GM18868 (cell line): ENCODE results near the gene WNT11.
A peak's percentile ranks its signal among the peaks of the same experiment; 100 is the strongest.

ENCODE experiments used
- ATAC-seq: cut with Tn5 transposase; IDR thresholded peaks from one replicate; pipeline ENCODE4 v1.9.1; 2021; ENCODE audit warnings: mild to moderate bottlenecking, moderate library complexity; ENCODE audit not compliant: unreplicated experiment

WNT11 gene

GRCh38 chr11:76177250-76177686, 29.0 kb downstream of the WNT11 start:
- no peak for ATAC-seq

DNA sequence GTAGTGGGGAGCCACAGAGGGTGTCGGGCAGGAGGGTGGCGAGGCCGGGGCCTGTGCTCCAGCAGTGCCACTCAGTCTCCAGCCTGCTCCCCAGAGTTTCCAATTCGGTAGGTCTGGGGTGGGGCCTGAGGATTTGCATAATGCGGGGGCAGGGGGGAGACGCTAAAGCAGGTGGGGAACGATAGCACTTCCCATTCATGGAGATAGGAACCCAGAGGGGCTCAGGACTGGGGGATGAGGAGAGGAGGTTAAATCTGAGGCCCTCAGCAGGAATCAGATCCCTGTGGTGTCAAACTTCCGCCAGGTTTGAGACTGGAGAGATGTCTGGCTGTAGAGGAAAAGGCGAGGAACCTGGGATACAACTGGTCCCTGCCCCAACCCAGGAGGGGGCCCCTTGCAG, 29.8 kb downstream of the WNT11 start:
- ATAC-seq = no peak

DNA sequence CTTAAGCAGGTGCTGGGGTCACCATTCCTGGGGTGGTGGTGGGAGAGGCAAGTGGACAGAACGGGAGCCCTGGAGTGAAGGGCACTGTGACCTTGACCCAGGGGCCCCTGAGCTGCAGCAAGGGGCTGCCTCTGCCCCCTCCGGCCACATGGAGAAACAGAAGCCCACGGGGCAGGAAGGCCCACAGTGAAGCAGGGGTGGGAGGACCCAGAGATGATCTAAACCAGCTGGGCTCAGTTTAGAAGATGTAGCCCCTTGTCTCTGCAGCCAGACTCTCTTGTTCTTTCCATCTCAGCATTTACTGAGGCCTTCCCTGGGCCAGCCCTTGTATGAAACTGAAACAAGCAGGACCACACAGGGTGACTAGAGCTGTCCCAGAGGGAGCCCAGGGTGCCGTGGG, 30.5 kb downstream of the WNT11 start:
- no peak for ATAC-seq

DNA sequence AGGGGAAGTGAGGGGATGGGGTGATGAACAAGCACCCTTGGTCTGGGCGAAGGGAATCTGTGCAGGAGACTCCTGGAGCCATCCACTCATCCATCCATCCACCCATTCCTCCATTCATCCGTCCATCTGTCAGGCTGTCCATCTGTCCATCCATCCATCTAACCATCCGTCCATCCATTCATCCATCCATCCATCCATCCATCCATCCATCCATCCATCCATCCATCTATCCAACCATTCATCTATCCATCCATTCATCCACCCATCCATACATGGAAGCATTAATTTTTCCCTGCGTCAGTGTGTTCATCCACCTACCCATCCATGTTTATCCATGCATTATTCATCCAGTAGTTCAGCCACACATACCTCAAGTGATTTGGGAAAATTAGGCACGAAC, 32.0 kb downstream of the WNT11 start:
- ATAC-seq = no peak

- ATAC-seq = no peak
Measured at GRCh38 chr11:76173663-76174062, 32.6 kb downstream of the WNT11 start.

DNA sequence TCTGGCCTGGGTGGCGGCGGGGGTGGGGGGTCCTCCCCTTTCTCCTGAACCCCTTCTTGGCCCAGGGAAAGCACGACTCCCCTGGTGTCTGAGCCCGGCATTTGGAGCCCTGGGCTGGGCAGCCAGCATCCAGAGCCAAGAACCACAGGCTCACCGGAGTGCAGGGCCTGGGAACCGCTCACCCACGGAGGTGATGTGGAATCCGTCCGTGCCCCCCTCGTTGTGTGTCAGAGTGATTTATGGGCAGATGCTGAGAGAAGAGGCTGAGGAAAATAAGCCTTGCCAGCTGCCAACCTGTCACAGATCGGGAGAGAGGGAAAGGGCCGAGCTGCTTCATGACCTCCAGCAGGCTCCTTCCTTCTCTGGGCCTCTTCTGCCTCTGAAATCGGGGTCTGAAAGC, 33.7 kb downstream of the WNT11 start:
- no peak for ATAC-seq

GRCh38 chr11:76170468-76170867, 35.8 kb downstream of the WNT11 start:
- ATAC-seq = no peak

DNA sequence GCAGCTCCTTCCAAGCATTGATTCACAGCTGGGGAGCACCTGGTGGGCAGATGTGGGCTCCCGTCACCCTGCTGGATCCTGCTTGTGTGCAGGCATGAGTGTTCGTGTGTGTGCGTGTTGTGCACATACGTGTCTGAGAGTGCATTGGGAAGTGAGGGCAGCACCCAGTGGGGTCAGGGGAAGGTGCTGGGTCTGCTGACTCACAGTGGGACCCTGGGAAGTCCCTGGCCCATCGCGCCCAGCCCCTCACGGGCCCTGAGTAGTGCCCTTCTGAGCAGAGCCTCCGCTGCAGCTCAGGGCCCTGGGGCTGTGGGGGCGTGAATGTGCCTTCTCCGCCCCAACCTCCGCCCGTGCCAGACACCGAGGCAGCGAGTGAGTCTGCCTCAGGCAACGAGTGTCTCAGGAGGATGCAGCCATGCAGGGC, 36.8 kb downstream of the WNT11 start:
- ATAC-seq = no peak

DNA sequence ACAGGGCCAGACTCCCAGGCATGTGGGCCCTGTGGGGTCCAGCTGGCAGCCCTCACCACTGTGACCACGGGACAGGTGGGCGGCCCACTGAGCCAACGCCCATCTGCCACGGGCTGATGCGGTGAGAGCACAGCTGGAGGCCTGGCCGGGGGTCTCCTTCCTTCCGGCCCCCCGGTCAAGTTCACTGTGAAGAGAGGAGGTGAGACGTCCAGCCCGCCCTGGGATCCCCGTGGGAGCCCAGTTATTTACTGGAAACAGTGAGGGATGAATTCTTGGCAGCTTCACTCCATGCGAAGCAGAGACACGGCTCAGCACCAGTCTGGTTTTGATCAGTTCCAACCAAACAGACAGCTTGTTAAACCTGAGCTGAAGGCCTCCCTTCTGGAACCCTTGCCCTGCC, 38.7 kb downstream of the WNT11 start:
- no peak for ATAC-seq

GRCh38 chr11:76166314-76166713, 40.0 kb downstream of the WNT11 start:
- ATAC-seq = peak; percentile 44

DNA sequence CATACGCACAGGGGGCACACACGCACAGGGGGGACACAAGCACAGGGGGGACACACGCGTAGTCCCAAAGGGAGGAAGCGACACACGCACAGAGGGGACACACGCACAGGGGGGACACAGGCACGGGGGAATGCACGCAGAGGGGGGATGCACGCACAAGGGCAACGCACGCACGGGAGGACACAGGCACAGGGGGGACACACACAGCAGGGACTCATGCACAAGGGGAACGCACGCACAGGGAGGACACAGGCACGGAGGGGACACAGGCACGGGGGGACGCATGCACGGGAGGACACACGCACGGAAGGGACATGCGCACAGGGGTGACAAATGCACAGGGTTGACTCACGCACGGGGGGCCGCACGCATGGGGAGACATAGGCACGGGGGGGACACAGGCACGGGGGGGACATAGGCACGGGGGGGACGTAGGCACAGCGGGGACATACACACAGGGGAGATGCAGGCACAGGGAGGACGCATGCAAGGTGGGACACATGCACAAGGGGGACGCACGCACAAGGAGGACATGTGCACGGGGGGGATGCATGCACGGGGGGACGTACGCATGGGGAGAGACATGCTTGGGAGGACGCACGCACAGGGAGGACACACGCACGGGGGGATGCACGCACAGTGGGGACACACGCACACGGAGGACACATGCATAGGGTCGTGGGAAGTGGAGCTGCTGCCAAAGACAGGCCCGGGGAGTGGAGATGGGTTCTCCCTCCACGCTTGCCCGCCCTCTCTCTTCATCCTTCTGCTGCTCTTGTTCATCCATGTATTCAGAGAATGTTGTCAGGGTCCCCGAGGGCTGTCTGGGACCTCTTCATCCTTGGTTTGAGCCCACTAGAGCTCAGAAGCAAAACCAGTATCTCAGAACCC, 41.2 kb downstream of the WNT11 start:
- no peak for ATAC-seq

GRCh38 chr11:76164081-76164480, 42.2 kb downstream of the WNT11 start:
- ATAC-seq = no peak

DNA sequence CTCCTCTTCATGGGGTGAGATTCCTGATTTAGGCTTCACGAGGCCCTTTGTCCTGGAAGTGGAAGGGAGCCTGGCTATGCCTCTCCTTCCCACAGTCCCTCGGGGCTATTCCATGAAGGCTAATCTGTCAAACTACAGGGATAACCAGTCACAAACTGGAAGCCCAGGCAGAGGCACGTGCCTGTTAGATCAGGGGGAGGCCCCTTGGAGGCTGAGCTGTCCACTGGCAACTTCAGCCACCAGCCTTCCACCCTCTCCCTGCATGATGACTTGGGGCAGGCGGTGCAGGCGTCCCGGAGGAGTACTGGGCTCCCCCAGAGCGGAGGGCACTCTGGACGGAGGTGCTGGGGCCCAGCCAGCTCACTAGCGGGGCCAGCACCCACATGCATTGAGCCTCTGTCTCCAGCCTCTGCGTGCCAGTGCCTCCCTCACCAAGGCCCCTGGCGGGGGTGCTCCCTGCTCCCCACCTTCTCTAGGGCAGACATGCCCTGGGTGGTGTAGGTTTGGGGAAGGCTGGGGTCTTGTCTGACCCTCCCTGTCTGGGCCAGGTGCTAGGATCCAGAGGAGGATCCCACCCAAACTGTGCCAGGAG, 42.9 kb downstream of the WNT11 start:
- ATAC-seq = no peak

GRCh38 chr11:76162336-76163288, 43.7 kb downstream of the WNT11 start:
- no peak for ATAC-seq

GRCh38 chr11:76161261-76161961, 44.9 kb downstream of the WNT11 start:
- ATAC-seq = no peak

DNA sequence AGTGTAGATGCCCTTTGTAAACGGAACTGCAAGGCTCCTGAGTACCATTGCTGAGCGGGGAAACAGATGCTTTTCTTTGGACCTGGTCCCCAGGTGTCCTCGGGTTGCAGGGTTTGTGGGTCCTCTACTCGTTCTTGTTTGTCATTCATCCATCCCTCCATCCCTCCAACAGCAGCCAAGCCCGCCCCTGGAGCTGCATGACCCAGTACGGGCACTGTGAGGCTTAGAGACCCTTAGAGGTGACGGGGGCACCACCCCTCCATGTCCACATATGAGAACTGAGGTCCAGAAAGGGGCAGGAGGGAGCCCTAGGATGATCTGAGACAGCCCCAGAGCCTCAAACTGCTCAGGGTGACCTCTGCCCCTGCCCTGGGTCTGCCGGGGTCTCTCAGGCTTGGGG, 45.4 kb downstream of the WNT11 start:
- ATAC-seq = no peak

- ATAC-seq = no peak
Measured at GRCh38 chr11:76159983-76160661, 46.2 kb downstream of the WNT11 start.

DNA sequence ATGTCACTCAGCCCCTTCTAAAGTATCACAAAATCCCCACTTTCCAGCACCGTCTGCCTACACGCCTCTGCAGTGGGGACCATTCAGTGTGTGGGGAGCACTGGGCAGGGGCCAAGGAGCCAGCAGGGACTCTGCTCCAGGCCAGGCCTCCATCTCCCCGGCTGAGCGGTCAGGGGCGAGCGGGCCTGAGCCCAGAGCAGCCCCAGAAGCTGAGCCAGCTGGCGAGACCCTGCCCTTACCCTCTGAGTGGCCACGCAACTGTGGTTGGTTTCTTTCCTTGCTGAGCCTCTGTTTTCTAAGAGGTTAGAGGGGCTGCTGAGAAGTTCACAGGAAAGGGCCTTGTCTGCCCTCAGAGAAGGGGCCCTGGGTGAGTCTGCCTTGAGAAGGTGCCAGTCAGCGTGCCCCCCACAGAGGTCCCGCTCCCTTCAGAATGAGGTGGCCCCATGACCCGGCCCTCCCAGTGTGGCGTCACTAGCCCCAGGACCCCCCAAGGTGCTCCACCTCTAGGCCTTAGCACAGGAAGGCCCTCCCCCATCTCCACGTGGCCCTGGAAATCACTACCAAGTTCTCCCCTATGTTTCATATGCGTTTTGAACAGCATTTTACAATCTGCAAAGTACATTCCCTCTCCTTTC, 46.9 kb downstream of the WNT11 start:
- ATAC-seq = no peak

DNA sequence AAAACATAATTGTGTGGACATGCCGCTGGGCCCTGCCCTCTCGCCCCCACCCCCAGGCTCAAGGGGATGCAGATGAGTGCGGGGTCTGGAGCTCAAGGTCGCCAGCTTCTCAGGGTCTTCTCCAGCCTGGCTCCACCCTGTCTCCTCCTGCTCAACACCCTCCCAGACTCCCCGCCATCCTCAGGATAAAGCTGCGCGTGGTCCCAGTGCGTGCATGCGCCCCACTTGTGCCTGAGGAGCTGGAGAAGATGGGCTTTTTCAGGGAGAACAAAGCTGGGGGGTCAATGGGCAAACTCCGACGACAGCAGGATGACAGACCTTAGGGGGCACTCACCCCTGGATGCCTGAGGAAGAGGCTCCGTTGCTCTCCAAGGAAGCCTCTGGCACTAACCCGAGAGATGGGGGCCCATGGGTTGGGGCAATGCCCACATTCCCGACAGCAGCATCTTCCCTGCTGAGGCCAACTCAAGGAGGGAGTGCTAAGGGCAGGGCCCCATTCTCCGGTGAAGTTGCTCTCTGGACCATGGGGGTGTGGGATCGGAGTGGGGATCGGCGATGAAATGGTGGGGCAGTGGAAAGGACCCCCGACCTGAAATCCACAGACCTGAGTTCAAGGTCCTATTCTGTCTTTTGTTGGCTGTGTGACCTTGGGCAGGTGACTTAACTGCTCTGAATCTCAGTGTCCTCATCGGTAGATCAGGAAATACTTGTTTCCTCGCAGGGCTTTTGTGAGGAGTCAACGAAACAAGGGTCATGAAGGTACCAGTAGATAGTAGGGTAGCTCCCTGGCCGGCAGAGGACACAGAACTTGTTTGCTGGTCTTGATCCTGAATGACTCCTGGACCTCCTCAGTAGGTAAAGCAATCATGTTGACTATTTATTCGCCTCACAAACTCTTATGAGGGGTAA, 47.7 kb downstream of the WNT11 start:
- no peak for ATAC-seq
